Breast epithelium (tissue), 3 donors: ENCODE results near the gene LYST.

Source experiments
- CTCF ChIP-seq, 3 donors: fragments of 450-650 bp; IDR thresholded peaks; one replicate each; pipeline ENCODE4 v1.5.1; 2016 to 2017; ENCODE audit warnings: antibody characterized with exemption in 3 of 3, mild to moderate bottlenecking in 3 of 3, moderate library complexity in 3 of 3
- POLR2A ChIP-seq: fragments of 450-650 bp; IDR thresholded peaks from one replicate; pipeline ENCODE4 v1.6.1; 2016; ENCODE audit warnings: antibody characterized with exemption, mild to moderate bottlenecking, moderate library complexity
- POLR2AphosphoS5 ChIP-seq, 3 donors: sonication (generic); formaldehyde crosslinking; IDR thresholded peaks; one replicate each; pipeline ENCODE4 v1.6.1; 2017; ENCODE audit warnings: antibody characterized with exemption in 3 of 3

GRCh38 chr1:235734335-235734734 lies 132.4 kb downstream of the LYST start:
- TF ChIP-seq POLR2A, result no peak
- TF ChIP-seq CTCF (IDR thresholded peaks at IDR 0.05), result no peak
- no peak for TF ChIP-seq POLR2AphosphoS5 (IDR thresholded peaks at IDR 0.05)
